RWPE1 (cell line): Measurements from ENCODE around the gene TIGD1.
"Not testable (repeated sequence)": the region's sequence is repeated elsewhere in the genome, so short reads cannot be mapped to it uniquely, and the experiment has no call there.

Experiments used
- CTCF ChIA-PET: fragments of 350-600 bp; sonication (Branson Sonifier 250); formaldehyde crosslinking; extraction: SDS; loops from one replicate; lab custom pipeline; 2021; lab: Yijun Ruan, JAX
- POLR2A ChIA-PET: fragments of 400-600 bp; formaldehyde crosslinking; extraction: SDS; loops from one replicate; lab custom pipeline; 2020; ENCODE audit warnings: antibody characterized with exemption; ENCODE audit not compliant: low non-redundant PET; lab: Yijun Ruan, JAX
- DNase-seq: peaks from one replicate; pipeline ENCODE4 v3.0.0; 2012; ENCODE audit warnings: low spot score
- H3K27ac ChIP-seq: fragments of 450-650 bp; 2 replicates; pipeline ENCODE4 v1.5.1; 2017
- CTCF ChIP-seq: fragments of 450-650 bp; conservative IDR thresholded peaks from 2 replicates; pipeline ENCODE4 v1.5.1; 2017; ENCODE audit warnings: low read depth, mild to moderate bottlenecking

Gene TIGD1

GRCh38 chr2:232537499-232537898 is 12.9 kb downstream of the TIGD1 start:
- H3K27ac ChIP-seq = no peak overlapping the region
- ChIA-PET POLR2A (interaction anchor here (0.6 kb wide), 1 partner anchor 13 kb away, joined by 3 read pairs; the partner anchor contains the start of genes EIF4E2 and TIGD1), CTCF (no interaction called here)
- DNase-seq = no peak
- no peak for TF ChIP-seq CTCF

- POLR2A ChIA-PET = no interaction called here
Observed at GRCh38 chr2:232537079-232537478, 13.3 kb downstream of the TIGD1 start.

GRCh38 chr2:232535761-232536530 is 14.4 kb downstream of the TIGD1 start:
- no peak for TF ChIP-seq CTCF
- ChIA-PET CTCF (interaction anchor here (0.5 to 0.7 kb wide), 3 partner anchors 27 to 767 kb away, joined by 3 to 4 read pairs (median 4); no protein-coding TSS in a partner anchor), POLR2A (no interaction called here)

More at GRCh38 chr2:232537079-232537478, 13.3 kb downstream of the TIGD1 start:
- DNase-seq = no peak
- no peak overlapping the region for H3K27ac ChIP-seq
- no peak for TF ChIP-seq CTCF
- CTCF ChIA-PET = no interaction called here

GRCh38 chr2:232534940-232535651 is 15.3 kb downstream of the TIGD1 start:
- H3K27ac ChIP-seq = no peak overlapping the region
- CTCF ChIA-PET = no interaction called here
- no peak for DNase-seq
- POLR2A ChIA-PET = no interaction called here
- no peak for TF ChIP-seq CTCF

More at GRCh38 chr2:232535761-232536530, 14.4 kb downstream of the TIGD1 start:
- no peak overlapping the region for H3K27ac ChIP-seq
- no peak for DNase-seq

GRCh38 chr2:232533944-232534710 is 16.2 kb downstream of the TIGD1 start:
- ChIA-PET CTCF (interaction anchor here (0.5 kb wide), 1 partner anchor 93 kb away, joined by 3 read pairs; no protein-coding TSS in a partner anchor), POLR2A (no interaction called here)
- no peak overlapping the region for H3K27ac ChIP-seq
- no peak for DNase-seq
- TF ChIP-seq CTCF = no peak

- DNase-seq, POLR2A ChIA-PET, CTCF ChIA-PET, H3K27ac ChIP-seq: not testable (repeated sequence)
Observed at GRCh38 chr2:232532821-232533220, 17.5 kb downstream of the TIGD1 start.
